Natural killer cell (primary cell): Measurements from ENCODE around the gene FAM83F. TPM values are rescaled to one million over a fixed set of nuclear protein-coding genes. Genes with fewer than 3 reads are reported as not detected.
"Not testable (repeated sequence)": the region's sequence is repeated elsewhere in the genome, so short reads cannot be mapped to it uniquely, and the experiment has no call there.

Source experiments
- ATAC-seq, 3 donors: fragments of 150-1000 bp in 2 of 3; fragments of 200-7000 bp in 1 of 3; cut with Tn5 transposase; 1 replicate in 1 of 3; 2 replicates in 2 of 3; pipeline ENCODE4 v1.10.0; 2021; ENCODE audit warnings: mild to moderate bottlenecking in 2 of 3, moderate library complexity in 2 of 3
- DNase-seq, 2 donors: peaks; one replicate each; pipeline versions ENCODE4 v3.0.0 to v3.0.0-alpha.2; 2013 to 2021; ENCODE audit warnings: mixed read lengths in 1 of 2
- H3K27ac ChIP-seq: one replicate; pipeline ENCODE4 v1.5.1; 2013; ENCODE audit warnings: mild to moderate bottlenecking, low read length
- H3K27me3 ChIP-seq: one replicate; pipeline ENCODE4 v1.6.1; 2013; ENCODE audit warnings: low read length; ENCODE audit not compliant: control insufficient read depth, insufficient read depth
- H3K36me3 ChIP-seq: one replicate; pipeline ENCODE4 v1.6.1; 2013; ENCODE audit warnings: low read length; ENCODE audit not compliant: control insufficient read depth, insufficient read depth
- H3K4me1 ChIP-seq: one replicate; pipeline ENCODE4 v1.6.1; 2013; ENCODE audit warnings: low read length; ENCODE audit not compliant: control insufficient read depth, insufficient read depth
- H3K4me3 ChIP-seq: one replicate; pipeline ENCODE4 v1.5.1; 2013; ENCODE audit warnings: low read length
- H3K9me3 ChIP-seq: one replicate; pipeline ENCODE4 v1.6.1; 2013; ENCODE audit warnings: low read length; ENCODE audit not compliant: control insufficient read depth, insufficient read depth
- H3K27ac Mint-ChIP-seq, 2 donors: one replicate each; pipeline ENCODE4 v1.8.0; 2022; ENCODE audit warnings: mild to moderate bottlenecking in 2 of 2, mixed read lengths in 2 of 2, moderate library complexity in 1 of 2
- H3K27me3 Mint-ChIP-seq, 2 donors: one replicate each; pipeline ENCODE4 v1.8.0; 2022; ENCODE audit warnings: low read depth in 2 of 2, mixed read lengths in 2 of 2
- H3K36me3 Mint-ChIP-seq: one replicate; pipeline ENCODE4 v1.8.0; 2022; ENCODE audit warnings: mixed read lengths
- H3K4me1 Mint-ChIP-seq, 2 donors: one replicate each; pipeline ENCODE4 v1.8.0; 2022; ENCODE audit warnings: mixed read lengths in 2 of 2
- H3K4me3 Mint-ChIP-seq: one replicate; pipeline ENCODE4 v1.8.0; 2022; ENCODE audit warnings: mild to moderate bottlenecking, moderate library complexity, mixed read lengths
- H3K9me3 Mint-ChIP-seq, 2 donors: one replicate each; pipeline ENCODE4 v1.8.0; 2022; ENCODE audit warnings: mixed read lengths in 2 of 2
- CTCF ChIP-seq: fragments of 200-600 bp; IDR thresholded peaks from one replicate; pipeline ENCODE4 v1.8.0; 2022; ENCODE audit warnings: antibody characterized with exemption
- WGBS: methylation state at CpG from one replicate; pipeline ENCODE4 v1.1.7; 2013; ENCODE audit warnings: missing lambda C conversion rate; ENCODE audit not compliant: insufficient coverage; 5-methylcytosine and 5-hydroxymethylcytosine counted together
- intact Hi-C: fragments of 100-400 bp; cut with micrococcal nuclease; formaldehyde crosslinking; loops from one replicate; pipeline ENCODE4 v1.14.2; 2022
- total RNA-seq, 4 donors: library from RNA; stranded (reverse); fragments of 120-200 nt in 1 of 4; gene quantifications; one replicate each; pipeline versions ENCODE4 v1.2.3 to v1.2.4, GENCODE V29; 2013 to 2022

The FAM83F gene
- total RNA-seq, 3 donors from 2014 or later (not counting 1 experiment from before 2014, with no cell fraction given) = 1.0 to 7.5 TPM; not detected in 1

DNA sequence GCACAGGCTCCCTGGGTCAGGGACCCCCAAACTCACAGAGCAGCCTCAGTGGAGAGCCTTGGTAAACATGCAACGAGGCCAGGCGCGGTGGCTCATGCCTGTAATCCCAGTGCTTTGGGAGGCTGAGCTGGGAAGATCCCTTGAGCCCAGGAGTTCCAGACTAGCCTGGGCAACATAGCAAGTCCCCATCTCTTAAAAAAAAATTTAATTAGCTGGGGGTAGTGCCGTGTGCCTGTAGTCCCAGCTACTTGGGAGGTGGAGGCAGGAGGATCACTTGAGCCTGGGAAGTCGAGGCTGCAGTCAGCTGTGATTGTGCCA is 30.3 kb downstream of the FAM83F start:
- not testable (repeated sequence) for H3K4me1 ChIP-seq

DNA sequence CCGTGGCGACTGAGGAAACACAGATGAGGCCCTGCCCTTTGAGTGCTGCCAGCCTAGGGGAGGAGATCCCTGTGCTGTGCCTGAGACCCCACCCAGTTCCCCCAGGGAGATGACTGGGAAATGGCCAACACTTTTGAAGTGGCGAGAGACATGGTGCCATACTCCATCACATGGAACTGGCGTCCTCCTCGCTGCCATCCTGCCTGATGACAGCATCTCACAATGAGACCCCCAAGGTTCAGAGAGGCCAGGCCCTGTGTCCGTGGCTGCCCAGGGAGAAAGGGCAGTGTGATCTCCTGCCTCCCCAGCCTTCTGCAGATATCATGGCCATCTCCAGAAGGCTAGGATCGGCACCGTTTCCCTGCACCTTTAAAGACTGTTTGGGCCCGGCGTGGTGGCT is 31.1 kb downstream of the FAM83F start:
- TF ChIP-seq CTCF = no peak
- no peaks in the 10 kb centered on the region for H3K27me3 ChIP-seq
- H3K9me3 Mint-ChIP-seq = no peaks in the 10 kb centered on the region
- H3K27ac Mint-ChIP-seq = no peak overlapping the region
- 92% methylated on average over 10 of the region's 10 CpGs for WGBS
- H3K36me3 Mint-ChIP-seq = no peaks in the 10 kb centered on the region
- no peak for DNase-seq
- no peak overlapping the region for H3K27ac ChIP-seq
- H3K4me3 ChIP-seq = no peak overlapping the region
- intact Hi-C loops = loop anchor here (2.0 kb wide), 1 partner anchor 491 kb away; no protein-coding TSS in a partner anchor
- H3K4me1 Mint-ChIP-seq = no peaks in the 10 kb centered on the region
- H3K27me3 Mint-ChIP-seq = peaks cover 0 to 2% of the 10 kb centered on the region in 2 donors
- H3K4me3 Mint-ChIP-seq = no peak overlapping the region
- no peak for ATAC-seq
- no peaks in the 10 kb centered on the region for H3K9me3 ChIP-seq
- peaks cover 7% of the 10 kb centered on the region for H3K4me1 ChIP-seq
- no peaks in the 10 kb centered on the region for H3K36me3 ChIP-seq

More for the DNA sequence above, 30.3 kb downstream of the FAM83F start:
- DNase-seq, H3K9me3 Mint-ChIP-seq, H3K36me3 Mint-ChIP-seq, H3K36me3 ChIP-seq, H3K4me3 Mint-ChIP-seq, H3K9me3 ChIP-seq, H3K4me3 ChIP-seq, ATAC-seq, H3K27me3 ChIP-seq, H3K27me3 Mint-ChIP-seq, H3K27ac ChIP-seq, H3K4me1 Mint-ChIP-seq, H3K27ac Mint-ChIP-seq: not testable (repeated sequence)
- peak; percentile 44 for TF ChIP-seq CTCF
- intact Hi-C loops = loop anchor here (2.0 kb wide), 1 partner anchor 490 kb away; no protein-coding TSS in a partner anchor
- 42% methylated on average over 5 of the region's 5 CpGs for WGBS

DNA sequence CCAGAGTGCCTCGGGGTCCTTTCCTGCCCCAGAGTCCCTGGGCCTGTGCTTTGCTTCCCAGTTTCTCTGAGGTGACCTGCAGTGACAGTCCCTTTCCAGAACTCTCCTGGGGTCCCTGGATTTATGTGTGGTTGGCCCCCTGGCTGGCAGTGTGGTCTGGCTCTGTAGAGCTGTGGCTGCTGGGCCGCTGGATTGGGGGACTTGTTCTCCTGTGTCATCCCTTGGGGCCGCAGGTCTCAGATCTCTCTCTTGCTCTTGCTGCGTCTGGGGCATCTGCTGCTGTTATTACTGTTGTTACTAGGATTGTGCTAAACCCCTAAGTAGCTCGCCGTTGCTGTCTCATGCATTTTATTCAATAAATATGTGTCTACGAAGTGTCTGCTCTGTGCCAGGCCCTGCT is 31.9 kb downstream of the FAM83F start:
- WGBS = 92% methylated on average over 7 of the region's 7 CpGs
- H3K4me3 ChIP-seq = no peak overlapping the region
- Mint-ChIP-seq H3K4me3 (no peak overlapping the region), H3K9me3 (no peaks in the 10 kb centered on the region), H3K4me1 (no peaks in the 10 kb centered on the region), H3K36me3 (no peaks in the 10 kb centered on the region), H3K27me3 (peaks cover 0 to 2% of the 10 kb centered on the region in 2 donors), H3K27ac (no peak overlapping the region)
- H3K4me1 ChIP-seq = peaks cover 7% of the 10 kb centered on the region
- H3K36me3 ChIP-seq = no peaks in the 10 kb centered on the region
- ATAC-seq (no peak), DNase-seq (no peak)
- no peaks in the 10 kb centered on the region for H3K9me3 ChIP-seq
- H3K27ac ChIP-seq = no peak overlapping the region
- intact Hi-C loops = no loop called here
- TF ChIP-seq CTCF = no peak
- no peaks in the 10 kb centered on the region for H3K27me3 ChIP-seq
